SK-N-SH (cell line): ENCODE results near the gene STIM1. TPM values are rescaled to one million over a fixed set of nuclear protein-coding genes. Genes with fewer than 3 reads are reported as not detected.

Source experiments
- CTCF ChIA-PET: fragments of 300-600, 350-600 bp; formaldehyde crosslinking; extraction: SDS; loops from one replicate; lab custom pipeline; 2021; lab: Yijun Ruan, JAX
- POLR2A ChIA-PET: fragments of 350-600 bp; sonication (Branson Sonifier 250); formaldehyde crosslinking; extraction: SDS; loops from one replicate; lab custom pipeline; 2020; ENCODE audit warnings: antibody characterized with exemption, inconsistent platforms; lab: Yijun Ruan, JAX
- DNase-seq: peaks from one replicate; pipeline ENCODE4 v3.0.0; 2012
- H2AFZ ChIP-seq: fragments of 200-600 bp; sonication (generic); 2 replicates; pipeline ENCODE4 v1.8.1; 2016; ENCODE audit warnings: antibody characterized with exemption, mild to moderate bottlenecking, low read depth
- H3F3A ChIP-seq: fragments of 200-600 bp; sonication (generic); replicated peaks from 2 replicates; pipeline ENCODE3; 2016; ENCODE audit warnings: antibody characterized with exemption, mild to moderate bottlenecking; ENCODE audit not compliant: insufficient read depth
- H3K27ac ChIP-seq, 2 experiments: fragments of 200-500 bp in 1 of 2; fragments of 200-600 bp in 1 of 2; sonication (Bioruptor generic) in 1 of 2; sonication (generic), shearing (Covaris generic) in 1 of 2; 2 replicates each; pipeline versions ENCODE4 v1.5.1 to v1.6.1; 2014 to 2016; ENCODE audit warnings: low read depth in 2 of 2, inconsistent platforms in 1 of 2, low read length in 1 of 2, mild to moderate bottlenecking in 1 of 2, mixed read lengths in 1 of 2
- H3K27me3 ChIP-seq: fragments of 200-600 bp; sonication (generic), shearing (Covaris generic); 2 replicates; pipeline ENCODE4 v1.6.1; 2016; ENCODE audit warnings: mixed run types; ENCODE audit not compliant: insufficient read depth
- H3K36me3 ChIP-seq, 2 experiments: fragments of 200-500 bp in 1 of 2; fragments of 200-600 bp in 1 of 2; sonication (Bioruptor generic) in 1 of 2; sonication (generic) in 1 of 2; replicated peaks in 1 of 2; 2 replicates each; pipeline versions ENCODE3 to v1.5.1; 2014 to 2016; ENCODE audit warnings: low read length in 1 of 2, mild to moderate bottlenecking in 1 of 2; ENCODE audit not compliant: insufficient read depth in 2 of 2, control insufficient read depth in 1 of 2
- H3K4me1 ChIP-seq, 2 experiments: fragments of 200-500 bp in 1 of 2; fragments of 200-600 bp in 1 of 2; sonication (Bioruptor generic) in 1 of 2; sonication (generic), shearing (Covaris generic) in 1 of 2; 2 replicates each; pipeline versions ENCODE4 v1.5.1 to v1.6.1; 2014 to 2016; ENCODE audit warnings: low read depth in 1 of 2, low read length in 1 of 2, mixed run types in 1 of 2; ENCODE audit not compliant: insufficient read depth in 2 of 2, control insufficient read depth in 1 of 2
- H3K4me2 ChIP-seq: fragments of 200-600 bp; sonication (generic), shearing (Covaris generic); 2 replicates; pipeline ENCODE4 v1.6.1; 2017; ENCODE audit warnings: mixed run types
- H3K4me3 ChIP-seq, 2 experiments: fragments of 200-500 bp in 1 of 2; fragments of 200-600 bp in 1 of 2; sonication (Bioruptor generic) in 1 of 2; sonication (generic), shearing (Covaris generic) in 1 of 2; 2 replicates each; pipeline versions ENCODE4 v1.5.1 to v1.8.1; 2014 to 2016; ENCODE audit warnings: low read depth in 2 of 2, inconsistent platforms in 1 of 2, low read length in 1 of 2, mild to moderate bottlenecking in 1 of 2, mixed read lengths in 1 of 2, moderate library complexity in 1 of 2
- H3K79me2 ChIP-seq: fragments of 200-600 bp; sonication (generic); 2 replicates; pipeline ENCODE4 v1.8.1; 2017; ENCODE audit warnings: mild to moderate bottlenecking; ENCODE audit not compliant: insufficient read depth
- H3K9ac ChIP-seq: fragments of 200-600 bp; sonication (generic); 2 replicates; pipeline ENCODE4 v1.6.1; 2017; ENCODE audit warnings: mixed run types
- H3K9me2 ChIP-seq: fragments of 200-600 bp; sonication (generic); 2 replicates; pipeline ENCODE4 v1.6.1; 2017; ENCODE audit warnings: mixed run types
- H3K9me3 ChIP-seq: fragments of 200-600 bp; sonication (generic); 2 replicates; pipeline ENCODE4 v1.6.1; 2017; ENCODE audit warnings: mixed run types, mild to moderate bottlenecking, moderate library complexity
- H4K20me1 ChIP-seq: fragments of 200-600 bp; sonication (generic); 2 replicates; pipeline ENCODE4 v1.6.1; 2017; ENCODE audit warnings: mild to moderate bottlenecking, mixed run types; ENCODE audit not compliant: insufficient read depth
- CHD2 ChIP-seq: fragments of 150-350 bp; IDR thresholded peaks from 2 replicates; pipeline ENCODE4 v1.6.1; 2018; ENCODE audit warnings: low read length; ENCODE audit not compliant: partially characterized antibody
- ELF1 ChIP-seq: IDR thresholded peaks from 2 replicates; pipeline ENCODE4 v1.4.0; 2012
- EZH2phosphoT487 ChIP-seq: fragments of 200-600 bp; sonication (generic); IDR thresholded peaks from 2 replicates; pipeline ENCODE4 v1.6.1; 2017; ENCODE audit warnings: low read depth, mixed run types, mild to moderate bottlenecking, antibody characterized with exemption, moderate library complexity, borderline replicate concordance
- FOXJ3 ChIP-seq: sonication (generic); formaldehyde crosslinking; IDR thresholded peaks from 2 replicates; pipeline ENCODE4 v1.5.1; 2020; ENCODE audit warnings: mild to moderate bottlenecking, missing genetic modification reagents
- FOXM1 ChIP-seq: IDR thresholded peaks from 2 replicates; pipeline ENCODE4 v1.4.0; 2012; ENCODE audit warnings: low read depth, mild to moderate bottlenecking
- GABPA ChIP-seq: IDR thresholded peaks from 2 replicates; pipeline ENCODE4 v1.4.0; 2012; ENCODE audit warnings: low read depth, mild to moderate bottlenecking
- GATA2 ChIP-seq: sonication (generic); formaldehyde crosslinking; IDR thresholded peaks from 2 replicates; pipeline ENCODE4 v1.5.0; 2020; ENCODE audit warnings: mild to moderate bottlenecking, missing genetic modification reagents
- JUND ChIP-seq: IDR thresholded peaks from 2 replicates; pipeline ENCODE4 v1.4.0; 2012
- NFIC ChIP-seq: IDR thresholded peaks from 2 replicates; pipeline ENCODE4 v1.4.0; 2012; ENCODE audit warnings: borderline replicate concordance
- POLR2AphosphoS5 ChIP-seq: IDR thresholded peaks from 2 replicates; pipeline ENCODE4 v1.6.1; 2012; ENCODE audit warnings: low read depth, low read length
- RAD21 ChIP-seq: IDR thresholded peaks from 2 replicates; pipeline ENCODE4 v1.6.1; 2012; ENCODE audit warnings: mild to moderate bottlenecking, low read length
- RCOR1 ChIP-seq: fragments of 150-350 bp; IDR thresholded peaks from 2 replicates; pipeline ENCODE4 v1.6.1; 2017; ENCODE audit warnings: antibody characterized with exemption, low read length
- RFX5 ChIP-seq: IDR thresholded peaks from 2 replicates; pipeline ENCODE4 v1.6.1; 2012; ENCODE audit warnings: mild to moderate bottlenecking, improper control_type of control experiment, low read length
- RXRA ChIP-seq: IDR thresholded peaks from 2 replicates; pipeline ENCODE4 v1.4.0; 2012; ENCODE audit warnings: low read depth, mild to moderate bottlenecking, borderline replicate concordance
- SIN3A ChIP-seq: IDR thresholded peaks from 2 replicates; pipeline ENCODE4 v1.6.1; 2012; ENCODE audit warnings: low read depth, mild to moderate bottlenecking, low read length, moderate library complexity, borderline replicate concordance
- SMC3 ChIP-seq: IDR thresholded peaks from 2 replicates; pipeline ENCODE4 v1.6.1; 2012; ENCODE audit warnings: low read depth, low read length, improper control_type of control experiment
- TAF1 ChIP-seq: IDR thresholded peaks from 2 replicates; pipeline ENCODE4 v1.6.1; 2012; ENCODE audit warnings: low read depth, mild to moderate bottlenecking, low read length, moderate library complexity, borderline replicate concordance
- TCF12 ChIP-seq: IDR thresholded peaks from 2 replicates; pipeline ENCODE4 v1.4.0; 2012
- YY1 ChIP-seq: IDR thresholded peaks from 2 replicates; pipeline ENCODE4 v1.4.0; 2012; ENCODE audit warnings: low read depth, mild to moderate bottlenecking
- WGBS: methylation state at CpG from one replicate; pipeline ENCODE4 v1.1.6; 2017; ENCODE audit warnings: low lambda C conversion rate; 5-methylcytosine and 5-hydroxymethylcytosine counted together
- polyA plus RNA-seq, 3 experiments: library from polyadenylated mRNA; depleted of rRNA; stranded (reverse); fragments of >200 nt; gene quantifications; 2 replicates each; pipeline ENCODE4 v1.2.3, GENCODE V29; 2012
- TF ChIP-seq, protein P1 (sequence below): IDR thresholded peaks from 2 replicates; pipeline ENCODE4 v1.4.0; 2012; ENCODE audit warnings: low read depth, borderline replicate concordance
- TF ChIP-seq, protein P2 (sequence below): IDR thresholded peaks from 2 replicates; pipeline ENCODE4 v1.4.0; 2012; ENCODE audit warnings: low read depth
- TF ChIP-seq, protein P3 (sequence below): IDR thresholded peaks from 2 replicates; pipeline ENCODE4; 2012
- TF ChIP-seq, protein P4 (sequence below): IDR thresholded peaks from 2 replicates; pipeline ENCODE4 v1.4.0; 2012; ENCODE audit warnings: low read depth, borderline replicate concordance

Gene STIM1
- polyA plus RNA-seq, 1 of the 3 experiments (the other 2 are of a cell fraction): 29.5 TPM

- H3K9ac ChIP-seq: no peak overlapping the region
- 91% methylated on average over 1 of the region's 1 CpG for WGBS
- H3K27me3 ChIP-seq: no peaks in the 10 kb centered on the region
- POLR2A ChIA-PET: no interaction called here
- H4K20me1 ChIP-seq: no peaks in the 10 kb centered on the region
- no peaks in the 10 kb centered on the region for H3K79me2 ChIP-seq
- H3K9me3 ChIP-seq: no peaks in the 10 kb centered on the region
- H3K27ac ChIP-seq: no peak overlapping the region
- TF ChIP-seq EZH2phosphoT487: no peak
- no peak for TF ChIP-seq SMC3
- TF ChIP-seq, protein P1, sequence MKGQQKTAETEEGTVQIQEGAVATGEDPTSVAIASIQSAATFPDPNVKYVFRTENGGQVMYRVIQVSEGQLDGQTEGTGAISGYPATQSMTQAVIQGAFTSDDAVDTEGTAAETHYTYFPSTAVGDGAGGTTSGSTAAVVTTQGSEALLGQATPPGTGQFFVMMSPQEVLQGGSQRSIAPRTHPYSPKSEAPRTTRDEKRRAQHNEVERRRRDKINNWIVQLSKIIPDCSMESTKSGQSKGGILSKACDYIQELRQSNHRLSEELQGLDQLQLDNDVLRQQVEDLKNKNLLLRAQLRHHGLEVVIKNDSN: no peak
- no peak for TF ChIP-seq RXRA
- no peak for TF ChIP-seq NFIC
- TF ChIP-seq RAD21: no peak
- no peak for TF ChIP-seq GABPA
- TF ChIP-seq ELF1: no peak
- TF ChIP-seq TCF12: no peak
- TF ChIP-seq, protein P2, sequence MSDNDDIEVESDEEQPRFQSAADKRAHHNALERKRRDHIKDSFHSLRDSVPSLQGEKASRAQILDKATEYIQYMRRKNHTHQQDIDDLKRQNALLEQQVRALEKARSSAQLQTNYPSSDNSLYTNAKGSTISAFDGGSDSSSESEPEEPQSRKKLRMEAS: no peak
- no peak for TF ChIP-seq POLR2AphosphoS5
- no peak for TF ChIP-seq TAF1
- no peak for TF ChIP-seq FOXM1
- TF ChIP-seq, all 33 proteins: peak for 0
- CTCF ChIA-PET: interaction anchor here (0.9 to 1.4 kb wide), 2 partner anchors 11 to 95 kb away, joined by 3 to 4 read pairs; no protein-coding TSS in a partner anchor
- Histone ChIP-seq H3K4me2 (no peak overlapping the region), H3K36me3 (no peaks in the 10 kb centered on the region), H3K4me1 (peaks cover 3 to 9% of the 10 kb centered on the region in 2 experiments; a peak in 2 of 4 replicates), H3K4me3 (no peak overlapping the region), H3K9me2 (no peaks in the 10 kb centered on the region), H3F3A (no peaks in the 10 kb centered on the region), H2AFZ (no peak overlapping the region)
- no peak for DNase-seq
Observed at GRCh38 chr11:3944198-3944597, 88.7 kb downstream of the STIM1 start.

GRCh38 chr11:3946455-3947017 is 91.1 kb downstream of the STIM1 start:
- 98% methylated on average over 2 of the region's 2 CpGs for WGBS

More at GRCh38 chr11:3946455-3947017, 91.1 kb downstream of the STIM1 start:
- Histone ChIP-seq H2AFZ (no peak overlapping the region), H3K79me2 (no peaks in the 10 kb centered on the region), H3F3A (no peaks in the 10 kb centered on the region), H3K4me2 (no peak overlapping the region), H3K27me3 (no peaks in the 10 kb centered on the region), H4K20me1 (no peaks in the 10 kb centered on the region), H3K4me3 (no peak overlapping the region), H3K27ac (peak overlapping the region in 1 of 2 experiments; percentile 64; a peak in 1 of 4 replicates), H3K9ac (no peak overlapping the region), H3K36me3 (no peaks in the 10 kb centered on the region), H3K9me3 (no peaks in the 10 kb centered on the region), H3K9me2 (no peaks in the 10 kb centered on the region), H3K4me1 (peaks cover 3 to 9% of the 10 kb centered on the region in 2 experiments; a peak in 2 of 4 replicates)
- DNase-seq: no peak
- ChIA-PET CTCF (no interaction called here), POLR2A (no interaction called here)
- TF ChIP-seq, protein P3, sequence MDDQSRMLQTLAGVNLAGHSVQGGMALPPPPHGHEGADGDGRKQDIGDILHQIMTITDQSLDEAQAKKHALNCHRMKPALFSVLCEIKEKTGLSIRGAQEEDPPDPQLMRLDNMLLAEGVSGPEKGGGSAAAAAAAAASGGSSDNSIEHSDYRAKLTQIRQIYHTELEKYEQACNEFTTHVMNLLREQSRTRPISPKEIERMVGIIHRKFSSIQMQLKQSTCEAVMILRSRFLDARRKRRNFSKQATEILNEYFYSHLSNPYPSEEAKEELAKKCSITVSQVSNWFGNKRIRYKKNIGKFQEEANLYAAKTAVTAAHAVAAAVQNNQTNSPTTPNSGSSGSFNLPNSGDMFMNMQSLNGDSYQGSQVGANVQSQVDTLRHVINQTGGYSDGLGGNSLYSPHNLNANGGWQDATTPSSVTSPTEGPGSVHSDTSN: no peak
- TF ChIP-seq RFX5 (no peak), GATA2 (CRISPR knock-in tag) (no peak), JUND (no peak), SIN3A (no peak), CHD2 (no peak), YY1 (no peak), NFIC (no peak), POLR2AphosphoS5 (no peak), TAF1 (no peak), ELF1 (no peak), SMC3 (no peak), RCOR1 (no peak), FOXJ3 (CRISPR knock-in tag) (no peak)
- TF ChIP-seq, protein P4, sequence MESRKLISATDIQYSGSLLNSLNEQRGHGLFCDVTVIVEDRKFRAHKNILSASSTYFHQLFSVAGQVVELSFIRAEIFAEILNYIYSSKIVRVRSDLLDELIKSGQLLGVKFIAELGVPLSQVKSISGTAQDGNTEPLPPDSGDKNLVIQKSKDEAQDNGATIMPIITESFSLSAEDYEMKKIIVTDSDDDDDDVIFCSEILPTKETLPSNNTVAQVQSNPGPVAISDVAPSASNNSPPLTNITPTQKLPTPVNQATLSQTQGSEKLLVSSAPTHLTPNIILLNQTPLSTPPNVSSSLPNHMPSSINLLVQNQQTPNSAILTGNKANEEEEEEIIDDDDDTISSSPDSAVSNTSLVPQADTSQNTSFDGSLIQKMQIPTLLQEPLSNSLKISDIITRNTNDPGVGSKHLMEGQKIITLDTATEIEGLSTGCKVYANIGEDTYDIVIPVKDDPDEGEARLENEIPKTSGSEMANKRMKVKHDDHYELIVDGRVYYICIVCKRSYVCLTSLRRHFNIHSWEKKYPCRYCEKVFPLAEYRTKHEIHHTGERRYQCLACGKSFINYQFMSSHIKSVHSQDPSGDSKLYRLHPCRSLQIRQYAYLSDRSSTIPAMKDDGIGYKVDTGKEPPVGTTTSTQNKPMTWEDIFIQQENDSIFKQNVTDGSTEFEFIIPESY: no peak
